PC-9 (cell line): ENCODE data around the gene KIFC3. TPM values are rescaled to one million over a fixed set of nuclear protein-coding genes. Genes with fewer than 3 reads are reported as not detected.
"Not testable (repeated sequence)": the region's sequence is repeated elsewhere in the genome, so short reads cannot be mapped to it uniquely, and the experiment has no call there.

ENCODE experiments used
- BruUV-seq: library from RNA; stranded (reverse); fragments of 400-500 nt; replicated peaks from 2 replicates; lab custom pipeline; 2021; lab: Mats Ljungman, UMichigan
- CTCF ChIA-PET: fragments of 300-600 bp; sonication (Branson Sonifier 250); formaldehyde crosslinking; loops from one replicate; lab custom pipeline; 2022; ENCODE audit warnings: antibody characterized with exemption; lab: Charles Lee
- POLR2A ChIA-PET: fragments of 300-600 bp; sonication (Branson Sonifier 250); formaldehyde crosslinking; loops from one replicate; lab custom pipeline; 2022; ENCODE audit warnings: antibody characterized with exemption; ENCODE audit not compliant: unreplicated experiment; lab: Charles Lee
- DNase-seq, 2 experiments: peaks; one replicate each; pipeline versions ENCODE4 v3.0.0 to v3.0.0-alpha.2; 2015 to 2022; ENCODE audit warnings: mixed read lengths in 1 of 2
- H2AFZ ChIP-seq: fragments of 200-600 bp; sonication (generic); 2 replicates; pipeline ENCODE4 v1.8.1; 2017; ENCODE audit warnings: antibody characterized with exemption
- H3F3A ChIP-seq: fragments of 200-600 bp; sonication (generic); 2 replicates; pipeline ENCODE4 v1.8.1; 2017; ENCODE audit warnings: antibody characterized with exemption, mild to moderate bottlenecking, low read depth; ENCODE audit not compliant: insufficient read depth
- H3K27ac ChIP-seq: fragments of 200-600 bp; sonication (generic); 2 replicates; pipeline ENCODE4 v1.6.1; 2016; ENCODE audit warnings: mixed run types
- H3K27me3 ChIP-seq: fragments of 200-600 bp; sonication (generic); 2 replicates; pipeline ENCODE4 v1.6.1; 2016; ENCODE audit warnings: low read depth, mixed run types; ENCODE audit not compliant: insufficient read depth
- H3K36me3 ChIP-seq: fragments of 200-600 bp; sonication (generic); 2 replicates; pipeline ENCODE4 v1.6.1; 2016; ENCODE audit warnings: low read depth, mixed run types
- H3K4me1 ChIP-seq: fragments of 200-600 bp; sonication (generic); replicated peaks from 2 replicates; pipeline ENCODE4 v1.6.1; 2016; ENCODE audit warnings: mixed run types; ENCODE audit not compliant: insufficient read depth
- H3K4me2 ChIP-seq: fragments of 200-600 bp; sonication (generic); 2 replicates; pipeline ENCODE4 v1.6.1; 2017; ENCODE audit warnings: mixed run types
- H3K4me3 ChIP-seq: fragments of 200-600 bp; sonication (generic); 2 replicates; pipeline ENCODE4 v1.6.1; 2016; ENCODE audit warnings: mixed run types
- H3K79me2 ChIP-seq: fragments of 200-600 bp; sonication (generic); 2 replicates; pipeline ENCODE4 v1.6.1; 2017; ENCODE audit warnings: low read depth, mixed run types
- H3K9me2 ChIP-seq: fragments of 200-600 bp; sonication (generic); 2 replicates; pipeline ENCODE4 v1.8.1; 2017; ENCODE audit warnings: mild to moderate bottlenecking; ENCODE audit not compliant: insufficient read depth
- H3K9me3 ChIP-seq: fragments of 200-600 bp; sonication (generic); 2 replicates; pipeline ENCODE4 v1.8.1; 2016; ENCODE audit warnings: low read depth; ENCODE audit not compliant: insufficient read depth
- H4K20me1 ChIP-seq: fragments of 200-600 bp; sonication (generic); 2 replicates; pipeline ENCODE4 v1.8.1; 2017; ENCODE audit not compliant: insufficient read depth
- EZH2 ChIP-seq: fragments of 200-600 bp; sonication (generic); IDR thresholded peaks from 2 replicates; pipeline ENCODE4 v1.8.0; 2017; ENCODE audit warnings: antibody characterized with exemption, low read depth
- intact Hi-C: fragments of 100-400 bp; cut with micrococcal nuclease; formaldehyde crosslinking; loops from one replicate; pipeline ENCODE4 v1.10.0; 2022; ENCODE audit not compliant: unreplicated experiment
- total RNA-seq: library from RNA; stranded (reverse); gene quantifications from 2 replicates; pipeline ENCODE4 v1.2.3, GENCODE V29; 2021
- TF ChIP-seq, protein P1 (sequence below): fragments of 200-600 bp; sonication (generic); conservative IDR thresholded peaks from 2 replicates; pipeline ENCODE4 v1.6.1; 2017; ENCODE audit warnings: mixed run types, antibody characterized with exemption, mild to moderate bottlenecking, moderate library complexity

KIFC3 gene
- total RNA-seq, 1 experiment from 2014 or later: 52.5 TPM

DNA sequence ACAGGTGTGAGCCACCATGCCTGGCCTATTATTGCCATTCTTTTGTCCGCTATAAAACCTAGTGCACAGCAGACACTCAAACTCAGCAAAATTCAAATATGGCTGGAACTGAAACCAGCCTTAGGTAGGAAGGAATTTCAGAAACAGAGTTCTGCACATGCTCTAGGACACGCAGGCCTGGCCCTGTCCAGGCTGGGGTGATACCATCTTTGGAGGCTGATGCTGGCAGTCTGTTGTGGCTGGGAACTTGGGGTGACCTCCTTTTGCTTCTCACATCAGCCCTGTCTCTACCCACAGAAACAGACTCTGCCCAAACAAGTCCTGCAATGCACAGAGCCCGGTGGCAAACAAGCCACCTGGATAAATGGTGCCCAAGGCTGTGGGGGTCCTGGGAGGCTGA lies 12.6 kb upstream of the KIFC3 start:
- TF ChIP-seq, protein P1, sequence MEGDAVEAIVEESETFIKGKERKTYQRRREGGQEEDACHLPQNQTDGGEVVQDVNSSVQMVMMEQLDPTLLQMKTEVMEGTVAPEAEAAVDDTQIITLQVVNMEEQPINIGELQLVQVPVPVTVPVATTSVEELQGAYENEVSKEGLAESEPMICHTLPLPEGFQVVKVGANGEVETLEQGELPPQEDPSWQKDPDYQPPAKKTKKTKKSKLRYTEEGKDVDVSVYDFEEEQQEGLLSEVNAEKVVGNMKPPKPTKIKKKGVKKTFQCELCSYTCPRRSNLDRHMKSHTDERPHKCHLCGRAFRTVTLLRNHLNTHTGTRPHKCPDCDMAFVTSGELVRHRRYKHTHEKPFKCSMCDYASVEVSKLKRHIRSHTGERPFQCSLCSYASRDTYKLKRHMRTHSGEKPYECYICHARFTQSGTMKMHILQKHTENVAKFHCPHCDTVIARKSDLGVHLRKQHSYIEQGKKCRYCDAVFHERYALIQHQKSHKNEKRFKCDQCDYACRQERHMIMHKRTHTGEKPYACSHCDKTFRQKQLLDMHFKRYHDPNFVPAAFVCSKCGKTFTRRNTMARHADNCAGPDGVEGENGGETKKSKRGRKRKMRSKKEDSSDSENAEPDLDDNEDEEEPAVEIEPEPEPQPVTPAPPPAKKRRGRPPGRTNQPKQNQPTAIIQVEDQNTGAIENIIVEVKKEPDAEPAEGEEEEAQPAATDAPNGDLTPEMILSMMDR: no peak
- no peak for TF ChIP-seq EZH2
- H3K9me2 ChIP-seq: no peaks in the 10 kb centered on the region
- H2AFZ ChIP-seq: no peak overlapping the region
- H3K9me3 ChIP-seq: no peaks in the 10 kb centered on the region
- peaks cover 45% of the 10 kb centered on the region for H3F3A ChIP-seq
- no peaks in the 10 kb centered on the region for H3K27me3 ChIP-seq
- ChIA-PET POLR2A (no interaction called here), CTCF (interaction anchor here (0.7 kb wide), 1 partner anchor 17 kb away, joined by 7 read pairs; no protein-coding TSS in a partner anchor)
- DNase-seq: no peak
- H3K27ac ChIP-seq: no peak overlapping the region
- no peaks in the 10 kb centered on the region for H3K36me3 ChIP-seq
- intact Hi-C loops: loop anchor here (5.0 kb wide), 1 partner anchor 193 kb away; no protein-coding TSS in a partner anchor
- BruUV-seq: no TSS peak
- peaks cover 80% of the 10 kb centered on the region for H3K4me1 ChIP-seq
- no peaks in the 10 kb centered on the region for H4K20me1 ChIP-seq
- H3K4me3 ChIP-seq: no peak overlapping the region
- H3K4me2 ChIP-seq: no peak overlapping the region
- no peaks in the 10 kb centered on the region for H3K79me2 ChIP-seq

DNA sequence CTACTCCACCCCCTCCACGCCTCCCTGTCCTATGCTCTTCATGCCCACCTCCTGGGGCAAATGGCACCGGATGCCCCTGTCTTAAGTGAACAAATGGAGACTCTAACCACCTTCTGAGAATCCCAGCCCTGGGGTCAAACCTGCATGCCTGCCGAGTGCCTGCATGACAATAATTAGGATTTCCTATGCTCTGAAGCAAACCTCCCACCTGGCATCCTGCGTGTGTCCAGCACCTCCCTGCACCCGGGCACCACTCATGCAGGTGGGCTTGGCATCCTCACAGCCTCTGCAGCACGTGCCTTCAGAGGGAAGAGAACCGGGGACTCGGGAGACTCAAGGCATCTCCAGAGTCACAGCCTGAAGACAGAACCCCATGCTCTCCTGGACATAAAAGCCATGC lies 11.2 kb upstream of the KIFC3 start:
- no peaks in the 10 kb centered on the region for H3K9me3 ChIP-seq
- H3F3A ChIP-seq: peaks cover 44% of the 10 kb centered on the region
- H3K4me2 ChIP-seq: no peak overlapping the region
- no peaks in the 10 kb centered on the region for H3K9me2 ChIP-seq
- H3K79me2 ChIP-seq: no peaks in the 10 kb centered on the region
- CTCF ChIA-PET: no interaction called here
- H3K36me3 ChIP-seq: no peaks in the 10 kb centered on the region
- H4K20me1 ChIP-seq: no peaks in the 10 kb centered on the region
- peaks cover 85% of the 10 kb centered on the region for H3K4me1 ChIP-seq
- H3K4me3 ChIP-seq: no peak overlapping the region
- BruUV-seq: no TSS peak
- intact Hi-C loops: no loop called here
- H3K27me3 ChIP-seq: no peaks in the 10 kb centered on the region
- H2AFZ ChIP-seq: no peak overlapping the region
- POLR2A ChIA-PET: no interaction called here
- 0 out of 2 replicates have a peak overlapping the region, but pooled peaks have one; percentile 22 for H3K27ac ChIP-seq
- no peak for DNase-seq
- no peak for TF ChIP-seq EZH2
- TF ChIP-seq, protein P1: no peak

DNA sequence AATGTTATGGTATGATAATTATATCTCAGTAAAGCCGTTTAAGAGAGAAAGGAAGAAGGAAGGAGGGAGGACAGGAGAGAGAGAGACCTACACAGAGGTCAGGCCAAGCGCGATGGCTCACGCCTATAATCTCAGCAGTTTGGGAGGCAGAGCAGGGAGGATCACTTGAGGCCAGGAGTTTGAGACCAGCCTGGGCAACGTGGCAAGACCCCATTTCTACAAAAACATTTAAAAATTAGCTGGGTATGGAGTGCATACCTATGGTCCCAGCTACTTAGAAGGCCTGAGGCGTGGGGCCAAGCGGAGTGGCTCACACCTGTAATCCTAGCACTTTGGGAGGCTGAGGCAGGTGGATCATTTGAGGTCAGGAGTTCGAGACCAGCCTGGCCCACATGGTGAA lies 9.0 kb upstream of the KIFC3 start:
- Histone ChIP-seq H3K4me1 (peaks cover 84% of the 10 kb centered on the region), H3F3A (peaks cover 53% of the 10 kb centered on the region), H3K27ac (peak overlapping the region; percentile 61), H3K4me2 (peak overlapping the region; percentile 37; the same call in 1 of the 2 replicates)
- CTCF ChIA-PET: interaction anchor here (0.5 kb wide), 1 partner anchor 75 kb away, joined by 3 read pairs; no protein-coding TSS in a partner anchor
- H3K79me2 ChIP-seq, H4K20me1 ChIP-seq, BruUV-seq, H3K36me3 ChIP-seq, DNase-seq, H3K4me3 ChIP-seq, H3K27me3 ChIP-seq, H3K9me2 ChIP-seq, POLR2A ChIA-PET, H2AFZ ChIP-seq, H3K9me3 ChIP-seq, intact Hi-C loops: not testable (repeated sequence)
